A673 (cell line): ENCODE data around the gene IFNGR2. TPM values are rescaled to one million over a fixed set of nuclear protein-coding genes. Genes with fewer than 3 reads are reported as not detected.
"Not testable (repeated sequence)": the region's sequence is repeated elsewhere in the genome, so short reads cannot be mapped to it uniquely, and the experiment has no call there.

Experiments
- BruUV-seq: library from RNA; stranded (reverse); fragments of 400-500 nt; replicated peaks from 2 replicates; lab custom pipeline; 2021; lab: Mats Ljungman, UMichigan
- CTCF ChIA-PET: fragments of 300-600 bp; sonication (Branson Sonifier 250); formaldehyde crosslinking; loops from one replicate; lab custom pipeline; 2022; ENCODE audit warnings: antibody characterized with exemption; lab: Charles Lee
- POLR2A ChIA-PET: fragments of 300-600 bp; sonication (Branson Sonifier 250); formaldehyde crosslinking; loops from one replicate; lab custom pipeline; 2022; ENCODE audit warnings: antibody characterized with exemption; ENCODE audit not compliant: low non-redundant PET; lab: Charles Lee
- DNase-seq: peaks from one replicate; pipeline ENCODE4 v3.0.0-alpha.2; 2015; ENCODE audit warnings: low spot score
- H3K27ac ChIP-seq: fragments of 200-600 bp; sonication (generic); 2 replicates; pipeline ENCODE4 v1.5.1; 2016; ENCODE audit warnings: mixed run types, low read depth, mild to moderate bottlenecking, mixed read lengths, antibody characterized with exemption, low read length; ENCODE audit not compliant: poor library complexity, severe bottlenecking
- H3K27me3 ChIP-seq: fragments of 200-600 bp; sonication (generic); replicated peaks from 2 replicates; pipeline ENCODE4 v1.6.1; 2017; ENCODE audit warnings: mixed run types, low read depth, mild to moderate bottlenecking, mixed read lengths, antibody characterized with exemption, low read length; ENCODE audit not compliant: insufficient read depth, poor library complexity
- H3K36me3 ChIP-seq: fragments of 200-600 bp; sonication (generic); 2 replicates; pipeline ENCODE4 v1.6.1; 2016; ENCODE audit warnings: mixed run types, mild to moderate bottlenecking, mixed read lengths, antibody characterized with exemption, low read length; ENCODE audit not compliant: insufficient read depth, poor library complexity, severe bottlenecking
- H3K4me1 ChIP-seq: fragments of 200-600 bp; sonication (generic); 2 replicates; pipeline ENCODE4 v1.6.1; 2017; ENCODE audit warnings: mixed run types, mild to moderate bottlenecking, mixed read lengths, antibody characterized with exemption, low read length; ENCODE audit not compliant: insufficient read depth, poor library complexity, severe bottlenecking
- H3K4me3 ChIP-seq: fragments of 200-600 bp; sonication (generic); 2 replicates; pipeline ENCODE4 v1.5.1; 2016; ENCODE audit warnings: low read depth, mixed run types, mild to moderate bottlenecking, mixed read lengths, low read length; ENCODE audit not compliant: poor library complexity, severe bottlenecking
- H3K9me3 ChIP-seq: fragments of 200-600 bp; sonication (generic); 2 replicates; pipeline ENCODE4 v1.6.1; 2016; ENCODE audit warnings: mixed run types, low read depth, mild to moderate bottlenecking, mixed read lengths, antibody characterized with exemption, low read length; ENCODE audit not compliant: poor library complexity, severe bottlenecking
- CTCF ChIP-seq: fragments of 300-800, 200-600 bp; sonication (generic); conservative IDR thresholded peaks from 2 replicates; pipeline ENCODE4 v1.5.1; 2017; ENCODE audit warnings: low read depth, mild to moderate bottlenecking, antibody characterized with exemption, low read length, moderate library complexity, mixed read lengths
- EZH2 ChIP-seq: fragments of 200-600 bp; sonication (generic); IDR thresholded peaks from 2 replicates; pipeline ENCODE4 v1.6.1; 2017; ENCODE audit warnings: borderline replicate concordance, low read depth, mild to moderate bottlenecking, mixed read lengths, antibody characterized with exemption, low read length; ENCODE audit not compliant: poor library complexity, severe bottlenecking
- intact Hi-C: fragments of 100-400 bp; cut with micrococcal nuclease; formaldehyde crosslinking; loops from one replicate; pipeline ENCODE4 v1.10.0; 2022; ENCODE audit not compliant: unreplicated experiment
- total RNA-seq: library from RNA; stranded (reverse); gene quantifications from 2 replicates; pipeline ENCODE4 v1.2.3, GENCODE V29; 2021

The IFNGR2 gene
- total RNA-seq, 1 experiment from 2014 or later, result 48.9 TPM

GRCh38 chr21:33444499-33444898 lies 41.3 kb downstream of the IFNGR2 start:
- peaks cover 11% of the 10 kb centered on the region for H3K4me1 ChIP-seq
- CTCF ChIA-PET, result interaction anchor here (0.6 to 3.9 kb wide), 10 partner anchors 83 to 1267 kb away, joined by 3 to 35 read pairs (median 4); partner anchors contain the start of genes IFNAR1 and IL10RB
- no peak for DNase-seq
- H3K9me3 ChIP-seq, result no peaks in the 10 kb centered on the region
- no TSS peak for BruUV-seq
- H3K36me3 ChIP-seq, result no peaks in the 10 kb centered on the region
- TF ChIP-seq EZH2 (no peak), CTCF (no peak)
- H3K27ac ChIP-seq, result no peak overlapping the region
- POLR2A ChIA-PET, result interaction anchor here (0.6 kb wide), 1 partner anchor 13 kb away, joined by 3 read pairs; no protein-coding TSS in a partner anchor
- no peak overlapping the region for H3K4me3 ChIP-seq
- no peaks in the 10 kb centered on the region for H3K27me3 ChIP-seq
- intact Hi-C loops, result loop anchor here (2.0 to 10.0 kb wide), 2 partner anchors 84 to 450 kb away; no protein-coding TSS in a partner anchor

- H3K27ac ChIP-seq, H3K27me3 ChIP-seq, H3K4me3 ChIP-seq, DNase-seq, POLR2A ChIA-PET, BruUV-seq, H3K9me3 ChIP-seq, H3K36me3 ChIP-seq, H3K4me1 ChIP-seq: not testable (repeated sequence)
- CTCF ChIA-PET, result interaction anchor here (3.9 kb wide), 1 partner anchor 247 kb away, joined by 35 read pairs; no protein-coding TSS in a partner anchor
- intact Hi-C loops, result loop anchor here (5.0 to 10.0 kb wide), 3 partner anchors 452 to 614 kb away; no protein-coding TSS in a partner anchor
Observed at GRCh38 chr21:33446620-33447019, 43.4 kb downstream of the IFNGR2 start.

GRCh38 chr21:33449616-33450015 lies 46.4 kb downstream of the IFNGR2 start:
- no TSS peak for BruUV-seq
- no peak for DNase-seq
- ChIA-PET CTCF (no interaction called here), POLR2A (no interaction called here)
- Histone ChIP-seq H3K4me1 (no peaks in the 10 kb centered on the region), H3K4me3 (no peak overlapping the region), H3K36me3 (no peaks in the 10 kb centered on the region), H3K27ac (no peak overlapping the region), H3K9me3 (no peaks in the 10 kb centered on the region), H3K27me3 (no peaks in the 10 kb centered on the region)
- TF ChIP-seq EZH2 (no peak), CTCF (no peak)
- intact Hi-C loops, result loop anchor here (5.0 to 10.0 kb wide), 3 partner anchors 455 to 617 kb away; no protein-coding TSS in a partner anchor

- intact Hi-C loops, result no loop called here
- BruUV-seq, result no TSS peak
- POLR2A ChIA-PET, result interaction anchor here (0.6 kb wide), 1 partner anchor 325 kb away, joined by 10 read pairs; no protein-coding TSS in a partner anchor
Observed at GRCh38 chr21:33451634-33452071, 48.4 kb downstream of the IFNGR2 start.

More at GRCh38 chr21:33451634-33452071, 48.4 kb downstream of the IFNGR2 start:
- Histone ChIP-seq H3K36me3 (peaks cover 4% of the 10 kb centered on the region), H3K27me3 (no peaks in the 10 kb centered on the region), H3K4me3 (no peak overlapping the region), H3K27ac (no peak overlapping the region), H3K9me3 (no peaks in the 10 kb centered on the region), H3K4me1 (no peaks in the 10 kb centered on the region)
- no peak for DNase-seq
- TF ChIP-seq EZH2 (no peak), CTCF (no peak)
- CTCF ChIA-PET, result no interaction called here
